GM18526 (cell line): ENCODE results near the gene SLC20A1.

ENCODE experiments used
- POLR2A ChIP-seq: IDR thresholded peaks from 3 replicates; pipeline ENCODE4 v1.6.1; 2011; ENCODE audit not compliant: insufficient read length; ENCODE audit errors: extremely low read depth

Gene SLC20A1

GRCh38 chr2:112662704-112663103, 17.0 kb downstream of the SLC20A1 start:
- TF ChIP-seq POLR2A: no peak

DNA sequence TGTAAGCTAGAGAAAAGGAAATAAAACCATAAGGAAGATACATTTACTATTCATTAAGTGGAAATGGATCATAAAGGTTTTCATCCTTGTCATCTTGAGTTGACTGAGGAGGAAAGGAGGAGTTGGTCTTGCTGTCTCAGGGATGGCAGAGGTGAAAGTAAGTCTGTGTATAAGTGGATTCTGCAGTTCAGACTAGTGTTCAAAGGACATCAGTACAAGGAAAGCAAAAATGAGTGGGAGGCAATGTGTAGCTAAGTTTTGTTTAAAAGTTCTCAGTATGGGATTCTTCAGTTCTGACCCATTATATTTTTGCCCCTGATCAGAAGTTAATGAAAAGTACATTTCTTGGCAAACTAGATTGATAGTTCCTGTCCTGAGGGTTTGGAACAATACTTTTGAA, 18.9 kb downstream of the SLC20A1 start:
- TF ChIP-seq POLR2A: no peak

GRCh38 chr2:112665113-112665780, 19.5 kb downstream of the SLC20A1 start:
- no peak for TF ChIP-seq POLR2A

- no peak for TF ChIP-seq POLR2A
These were observed 21.0 kb downstream of the SLC20A1 start for GRCh38 chr2:112666761-112667122.

DNA sequence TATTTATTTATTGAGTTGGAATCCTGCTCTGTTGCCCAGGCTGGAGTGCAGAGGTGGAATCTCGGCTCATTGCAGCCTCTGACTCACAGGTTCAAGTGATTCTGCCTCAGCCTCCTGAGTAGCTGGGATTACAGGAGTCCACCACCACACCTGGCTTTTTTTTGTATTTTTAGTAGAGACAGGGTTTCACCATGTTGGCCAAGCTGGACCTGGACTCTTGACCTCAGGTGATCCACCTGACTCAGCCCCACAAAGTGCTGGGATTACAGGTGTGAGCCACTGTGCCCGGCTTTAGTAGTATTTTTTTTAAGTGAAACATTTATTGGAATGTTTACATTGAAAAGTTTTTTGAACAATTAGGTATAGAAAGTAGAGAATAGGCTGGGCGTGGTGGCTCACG, 23.9 kb downstream of the SLC20A1 start:
- no peak for TF ChIP-seq POLR2A

DNA sequence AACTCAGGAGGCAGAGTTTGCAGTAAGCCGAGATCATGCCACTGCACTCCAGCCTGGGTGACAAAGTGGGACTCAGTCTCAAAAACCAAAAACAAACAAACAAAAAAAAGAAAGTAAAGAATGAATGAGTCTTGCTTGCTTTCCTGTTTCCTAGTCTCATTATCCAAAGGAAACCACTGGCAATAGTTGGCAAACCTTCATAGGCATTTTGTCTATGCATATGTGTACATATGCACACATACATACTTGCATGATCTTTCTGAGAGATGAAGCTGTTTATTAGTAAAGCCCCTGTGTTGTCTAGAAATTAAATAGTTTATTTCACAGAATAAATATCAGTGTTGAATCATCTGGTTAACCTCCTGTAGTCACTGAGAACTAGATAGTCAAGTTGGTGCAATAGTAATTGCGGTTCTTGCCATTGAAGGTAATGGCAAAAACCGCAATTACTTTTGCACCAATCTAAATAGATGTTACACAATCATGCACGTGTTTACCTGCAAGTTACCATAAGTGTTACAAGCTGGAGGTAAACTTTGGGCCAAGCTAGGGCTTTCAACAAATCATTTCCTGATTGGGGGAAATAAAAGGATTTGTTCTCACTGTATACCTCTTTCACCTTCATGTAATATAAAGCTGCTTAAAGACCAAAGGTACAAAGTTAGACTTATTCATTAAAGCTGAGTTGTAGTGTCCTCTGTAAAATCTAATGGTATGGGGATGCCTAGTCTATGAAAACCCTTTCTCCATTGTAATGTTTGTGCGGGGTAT, 24.7 kb downstream of the SLC20A1 start:
- TF ChIP-seq POLR2A: no peak

GRCh38 chr2:112671801-112672200, 26.1 kb downstream of the SLC20A1 start:
- no peak for TF ChIP-seq POLR2A

GRCh38 chr2:112673008-112673407, 27.3 kb downstream of the SLC20A1 start:
- TF ChIP-seq POLR2A: no peak

- no peak for TF ChIP-seq POLR2A
These were observed 28.5 kb downstream of the SLC20A1 start for GRCh38 chr2:112674229-112674628.

DNA sequence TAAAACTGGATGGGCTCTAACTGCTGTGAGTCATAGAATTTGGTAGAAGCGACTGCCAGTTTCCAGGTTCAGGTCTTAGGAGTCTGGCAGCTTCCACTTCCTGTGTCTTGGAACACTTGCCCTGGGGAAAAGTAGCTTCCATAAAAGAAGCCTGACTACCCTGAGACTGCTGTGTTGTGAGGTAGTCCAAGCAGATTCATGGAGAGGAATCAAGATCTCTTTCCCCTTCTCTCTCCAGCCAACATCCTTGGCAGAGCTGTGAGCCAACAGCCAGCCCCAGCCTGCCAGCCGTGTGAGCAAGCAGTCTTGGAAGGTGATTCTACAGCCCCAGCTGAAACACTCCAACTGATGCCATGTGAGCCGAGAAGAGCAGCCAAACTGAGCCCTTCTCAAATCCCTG, 33.7 kb downstream of the SLC20A1 start:
- TF ChIP-seq POLR2A: no peak

- no peak for TF ChIP-seq POLR2A
These were observed 34.9 kb downstream of the SLC20A1 start for GRCh38 chr2:112680666-112681101.

DNA sequence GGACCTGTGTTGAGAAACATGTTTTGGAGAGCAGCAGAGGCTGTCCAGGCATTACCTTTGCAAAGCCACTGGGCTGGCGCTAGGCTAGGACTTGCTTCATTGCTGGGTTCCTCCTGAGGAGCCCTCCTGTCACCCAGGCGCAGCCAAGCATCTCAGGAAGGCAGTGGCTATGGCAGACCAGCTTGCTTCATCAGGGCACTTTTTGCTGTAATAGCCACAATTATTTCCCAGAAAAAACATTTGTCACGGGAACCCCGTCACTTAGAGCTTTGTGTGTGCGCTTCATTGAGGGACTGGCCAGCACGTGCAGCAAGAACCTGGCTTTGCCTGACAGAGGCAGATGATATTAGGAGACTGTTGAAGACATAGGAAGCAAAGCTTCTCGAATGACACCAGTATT, 36.4 kb downstream of the SLC20A1 start:
- TF ChIP-seq POLR2A: no peak

- no peak for TF ChIP-seq POLR2A
These were observed 38.0 kb downstream of the SLC20A1 start for GRCh38 chr2:112683550-112684414.

DNA sequence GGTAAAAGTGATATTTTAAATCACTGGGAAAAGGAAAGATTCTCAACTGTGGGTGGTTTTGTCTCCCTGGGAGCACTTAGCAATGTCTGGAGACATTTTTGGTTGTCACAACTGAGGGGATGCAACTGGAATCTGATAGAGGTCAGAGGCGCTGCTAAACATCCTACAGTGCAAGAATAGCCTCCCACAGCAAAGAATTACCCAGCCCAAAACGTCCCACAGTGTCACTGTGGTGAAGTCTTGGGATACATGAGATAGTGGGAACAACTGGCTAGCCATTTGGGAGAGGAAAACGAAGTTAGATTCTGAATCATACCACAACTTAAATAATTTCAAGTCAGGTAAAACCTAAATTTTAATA, 38.7 kb downstream of the SLC20A1 start:
- TF ChIP-seq POLR2A: no peak

DNA sequence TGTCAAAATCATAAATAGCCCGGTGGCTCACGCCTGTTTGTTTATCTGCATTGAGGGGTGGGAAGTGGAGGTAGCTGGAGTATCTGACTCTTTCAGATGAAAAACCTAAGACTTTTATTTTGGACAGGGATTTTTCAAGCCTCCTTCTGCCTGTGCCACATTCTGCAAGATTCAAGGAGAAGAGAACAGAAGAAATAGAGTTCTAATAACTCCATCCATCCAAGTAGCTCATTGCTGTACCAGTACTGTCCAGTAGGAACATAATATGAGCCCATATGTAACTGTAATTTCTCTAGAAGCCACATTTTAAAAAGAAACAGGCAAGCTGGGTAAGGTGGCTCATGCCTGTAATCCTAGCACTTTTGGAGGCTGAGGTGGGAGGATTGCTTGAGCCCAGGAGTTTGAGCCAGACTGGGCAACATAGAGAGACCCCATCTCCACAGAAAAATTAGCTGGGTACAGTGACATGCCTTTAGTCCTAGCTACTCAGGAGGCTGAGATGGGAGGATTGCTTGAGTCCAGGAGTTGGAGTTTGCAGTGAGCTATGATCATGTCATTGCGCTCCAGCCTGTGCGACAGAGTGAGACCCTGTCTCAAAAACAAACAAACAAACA, 39.6 kb downstream of the SLC20A1 start:
- TF ChIP-seq POLR2A: no peak
